NCI-H128 (cell line): ENCODE data around the gene EXOC4.

Experiments
- DNase-seq: peaks from one replicate; lab custom pipeline; 2025; ENCODE audit not compliant: unreplicated experiment; lab: John Stamatoyannopoulos, UW

EXOC4 gene

GRCh38 chr7:133654547-133654946, 401.7 kb downstream of the EXOC4 start:
- DNase-seq, result no peak

- DNase-seq, result no peak
Measured at GRCh38 chr7:133662276-133662675, 409.4 kb downstream of the EXOC4 start.

- DNase-seq, result no peak
Measured at GRCh38 chr7:133662830-133663229, 410.0 kb downstream of the EXOC4 start.

- DNase-seq, result no peak
Measured at GRCh38 chr7:133664528-133664927, 411.6 kb downstream of the EXOC4 start.

- DNase-seq, result no peak
Measured at GRCh38 chr7:133668296-133669060, 415.6 kb downstream of the EXOC4 start.

- DNase-seq, result no peak
Measured at GRCh38 chr7:133669061-133669455, 416.2 kb downstream of the EXOC4 start.

GRCh38 chr7:133670250-133670649, 417.4 kb downstream of the EXOC4 start:
- no peak for DNase-seq

GRCh38 chr7:133672866-133673265, 420.0 kb downstream of the EXOC4 start:
- no peak for DNase-seq

GRCh38 chr7:133674079-133674763, 421.3 kb downstream of the EXOC4 start:
- no peak for DNase-seq

GRCh38 chr7:133675510-133676218, 422.8 kb downstream of the EXOC4 start:
- DNase-seq, result no peak

- DNase-seq, result no peak
Measured at GRCh38 chr7:133676805-133677370, 424.0 kb downstream of the EXOC4 start.

- DNase-seq, result no peak
Measured at GRCh38 chr7:133678137-133678814, 425.4 kb downstream of the EXOC4 start.

GRCh38 chr7:133679977-133680376, 427.1 kb downstream of the EXOC4 start:
- no peak for DNase-seq

GRCh38 chr7:133681529-133681928, 428.7 kb downstream of the EXOC4 start:
- DNase-seq, result no peak

- no peak for DNase-seq
Measured at GRCh38 chr7:133682364-133683181, 429.7 kb downstream of the EXOC4 start.

GRCh38 chr7:133683182-133683454, 430.2 kb downstream of the EXOC4 start:
- DNase-seq, result no peak

- no peak for DNase-seq
Measured at GRCh38 chr7:133688483-133689239, 435.8 kb downstream of the EXOC4 start.

GRCh38 chr7:133690740-133691139, 437.9 kb downstream of the EXOC4 start:
- DNase-seq, result no peak

- no peak for DNase-seq
Measured at GRCh38 chr7:133691727-133692610, 439.1 kb downstream of the EXOC4 start.
